ENCODE data around the gene TEAD1.

The TEAD1 gene

DNA sequence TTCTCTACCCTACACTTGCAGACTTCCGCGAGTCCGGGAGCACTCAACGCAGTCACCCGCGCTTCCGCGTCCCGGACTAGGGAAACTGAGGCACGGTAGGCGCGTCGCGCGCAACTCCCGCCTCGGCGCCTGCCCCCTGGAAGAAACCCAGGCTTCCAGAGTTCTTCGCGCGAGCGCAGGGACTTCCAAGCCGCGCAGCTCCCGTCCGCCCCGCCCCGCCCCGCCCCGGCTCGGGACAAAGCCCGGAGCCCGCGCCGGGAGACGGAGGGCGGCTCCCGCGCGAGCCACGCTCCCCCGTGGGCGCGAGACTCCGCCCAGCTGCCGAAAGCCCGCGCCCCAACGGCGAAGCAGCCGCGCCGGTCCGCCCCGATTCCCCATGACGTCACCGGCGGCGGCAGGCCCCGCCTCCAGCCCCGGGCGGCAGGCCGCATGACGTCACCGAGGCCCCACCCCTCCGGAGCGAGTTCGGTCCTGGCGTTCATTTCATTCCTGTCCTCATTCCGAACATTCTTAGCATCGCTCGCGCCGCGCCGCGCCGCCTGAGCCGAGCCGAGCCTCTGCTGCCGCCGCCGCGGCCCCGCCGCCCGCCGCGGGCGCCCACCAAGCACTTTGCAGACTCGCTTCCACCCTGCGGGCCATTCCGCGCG, at the start of gene TEAD1:
TEAD1 (plus strand) TSS at position 498 of the 647 bp plus-strand sequence.
- peak; percentile 44 to 64 for DNase-seq (ENCODE audit: low read depth in 2 of 2)

DNA sequence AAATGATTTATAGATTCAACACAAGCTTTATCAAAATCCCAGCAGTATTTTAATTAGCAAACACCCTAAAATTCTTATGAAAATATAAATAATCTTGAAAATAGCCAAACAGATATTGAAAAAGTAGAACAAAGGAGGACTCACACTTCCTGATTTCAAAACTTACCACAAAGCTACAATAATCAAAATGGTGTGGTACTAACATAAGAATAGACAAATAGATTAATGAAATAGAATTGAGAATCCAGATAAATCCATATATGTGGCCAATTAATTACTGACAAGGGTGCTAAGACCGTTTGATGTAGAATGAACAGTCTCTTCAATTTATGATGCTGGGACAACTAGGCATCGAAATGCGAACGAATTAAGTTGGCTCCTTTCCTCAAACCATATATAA, 49.6 kb upstream of the TEAD1 start:
- no peak for DNase-seq (ENCODE audit: low read depth in 2 of 2)

DNA sequence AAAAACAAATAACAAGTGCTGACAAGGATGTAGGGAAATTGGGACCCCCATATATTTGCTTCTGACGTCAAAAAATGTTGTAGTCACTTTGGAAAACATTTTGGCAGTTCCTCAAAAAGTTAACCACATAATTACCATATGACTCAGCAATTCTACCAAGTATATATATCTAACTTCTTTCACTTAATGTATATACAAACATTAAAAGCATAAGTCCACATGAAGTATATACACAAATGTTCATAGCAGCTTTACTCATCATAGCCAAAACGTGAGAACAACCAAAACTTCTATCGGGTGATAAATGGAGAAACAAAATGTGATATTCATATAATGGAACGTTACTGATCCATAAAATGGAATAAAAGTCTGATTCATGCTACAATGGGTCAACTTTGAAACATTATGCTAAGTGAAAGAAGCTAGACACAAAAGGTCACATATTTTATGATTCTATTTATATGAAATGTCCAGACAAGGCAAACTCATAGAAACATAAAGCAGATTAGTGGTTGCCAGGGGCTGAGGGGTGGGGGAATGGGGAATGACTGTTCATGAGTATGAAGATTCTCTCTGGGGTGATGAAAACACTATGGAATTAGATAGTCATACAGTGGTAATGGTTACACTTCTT, 48.7 kb upstream of the TEAD1 start:
- no peak for DNase-seq (ENCODE audit: low read depth in 2 of 2)

- no peak for DNase-seq (ENCODE audit: low read depth in 2 of 2)
Measured at GRCh38 chr11:12626616-12627015, 47.6 kb upstream of the TEAD1 start.

GRCh38 chr11:12628314-12628713, 45.9 kb upstream of the TEAD1 start:
- no peak for DNase-seq (ENCODE audit: low read depth in 2 of 2)

GRCh38 chr11:12629601-12630313, 44.5 kb upstream of the TEAD1 start:
- DNase-seq (ENCODE audit: low read depth in 2 of 2), result no peak

- DNase-seq (ENCODE audit: low read depth in 2 of 2), result no peak
Measured at GRCh38 chr11:12631651-12632050, 42.6 kb upstream of the TEAD1 start.

DNA sequence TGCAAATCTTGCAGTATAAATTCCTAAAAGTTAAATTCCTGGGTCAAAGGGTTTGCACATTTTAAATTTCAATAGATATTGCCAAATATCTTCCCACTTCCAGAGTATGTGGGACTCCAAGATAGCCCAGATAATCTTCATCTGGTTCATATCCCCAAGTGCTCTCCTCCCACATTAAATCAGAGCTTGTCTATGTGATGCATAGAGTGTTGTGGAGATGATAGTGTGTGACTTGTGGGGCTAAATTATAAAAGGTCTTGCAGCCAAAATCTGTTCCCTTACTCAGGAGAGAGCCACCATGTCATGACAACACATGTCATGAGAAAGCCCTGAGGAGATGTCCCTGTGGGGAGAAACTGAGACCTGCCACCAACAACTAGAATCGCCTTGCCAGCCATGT, 39.9 kb upstream of the TEAD1 start:
- DNase-seq (ENCODE audit: low read depth in 2 of 2), result no peak

DNA sequence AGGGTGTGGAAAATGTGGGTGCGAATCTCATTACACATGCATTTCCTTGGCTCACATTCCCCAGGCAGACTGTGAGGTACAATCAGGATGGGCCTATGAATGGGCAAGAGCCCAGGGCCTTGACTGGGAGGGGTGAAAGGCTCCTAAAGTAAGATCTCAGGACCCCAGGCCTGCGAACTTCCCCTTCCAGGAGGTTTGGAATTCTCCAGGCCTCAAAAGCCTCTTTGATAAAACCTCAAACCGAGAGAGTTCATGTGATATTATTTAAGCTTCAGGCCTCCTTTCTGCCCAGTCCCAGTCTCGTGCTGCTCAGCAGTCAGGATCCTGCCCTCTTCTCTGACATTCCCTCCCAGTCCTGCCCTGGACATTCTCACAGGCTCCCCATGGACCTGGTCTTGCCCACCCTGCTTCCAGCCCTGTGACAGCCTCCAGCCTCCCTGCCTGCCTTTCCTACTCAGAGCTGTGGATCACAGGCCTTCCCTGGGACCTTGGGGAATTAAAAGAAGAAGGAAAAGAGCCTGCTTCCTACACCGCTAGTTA, 37.3 kb upstream of the TEAD1 start:
- no peak for DNase-seq (ENCODE audit: low read depth in 2 of 2)

DNA sequence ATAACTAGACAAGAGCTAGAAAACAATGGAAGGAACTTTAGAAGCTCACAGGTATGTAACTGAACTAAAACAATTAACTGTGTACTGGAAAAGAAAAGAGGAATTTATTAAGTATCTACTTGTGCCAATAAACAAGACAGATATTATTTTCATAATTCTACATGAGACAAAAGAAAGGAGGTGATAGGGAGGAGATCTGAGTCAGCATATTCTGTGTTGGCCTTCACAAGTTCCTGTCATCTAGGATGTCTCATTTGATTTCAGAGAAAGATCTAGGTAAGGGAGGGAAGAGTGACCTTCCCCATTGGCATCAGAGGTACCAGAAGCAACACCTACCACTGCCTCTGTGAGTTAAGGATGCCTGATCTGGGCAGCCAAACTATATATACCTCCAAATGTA, 34.8 kb upstream of the TEAD1 start:
- no peak for DNase-seq (ENCODE audit: low read depth in 2 of 2)

DNA sequence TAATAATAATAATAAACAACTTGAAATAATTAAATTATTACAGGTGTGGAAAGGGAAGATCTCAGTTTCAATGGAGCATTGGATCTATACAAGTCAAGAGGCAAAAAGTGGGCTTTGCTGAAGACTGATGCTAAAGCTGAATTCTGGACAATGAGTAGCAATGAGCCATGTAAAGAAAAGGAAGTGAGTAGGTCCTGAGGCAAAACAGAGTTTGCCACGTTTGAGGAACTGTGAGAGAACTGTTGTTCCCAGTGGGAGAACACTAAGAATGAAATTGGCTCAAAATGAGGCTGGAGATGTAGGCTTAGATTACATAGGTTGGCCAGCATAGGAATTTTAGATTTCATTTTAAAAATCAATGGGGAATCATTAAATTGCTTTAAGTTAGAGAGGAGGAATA, 33.9 kb upstream of the TEAD1 start:
- no peak for DNase-seq (ENCODE audit: low read depth in 2 of 2)

DNA sequence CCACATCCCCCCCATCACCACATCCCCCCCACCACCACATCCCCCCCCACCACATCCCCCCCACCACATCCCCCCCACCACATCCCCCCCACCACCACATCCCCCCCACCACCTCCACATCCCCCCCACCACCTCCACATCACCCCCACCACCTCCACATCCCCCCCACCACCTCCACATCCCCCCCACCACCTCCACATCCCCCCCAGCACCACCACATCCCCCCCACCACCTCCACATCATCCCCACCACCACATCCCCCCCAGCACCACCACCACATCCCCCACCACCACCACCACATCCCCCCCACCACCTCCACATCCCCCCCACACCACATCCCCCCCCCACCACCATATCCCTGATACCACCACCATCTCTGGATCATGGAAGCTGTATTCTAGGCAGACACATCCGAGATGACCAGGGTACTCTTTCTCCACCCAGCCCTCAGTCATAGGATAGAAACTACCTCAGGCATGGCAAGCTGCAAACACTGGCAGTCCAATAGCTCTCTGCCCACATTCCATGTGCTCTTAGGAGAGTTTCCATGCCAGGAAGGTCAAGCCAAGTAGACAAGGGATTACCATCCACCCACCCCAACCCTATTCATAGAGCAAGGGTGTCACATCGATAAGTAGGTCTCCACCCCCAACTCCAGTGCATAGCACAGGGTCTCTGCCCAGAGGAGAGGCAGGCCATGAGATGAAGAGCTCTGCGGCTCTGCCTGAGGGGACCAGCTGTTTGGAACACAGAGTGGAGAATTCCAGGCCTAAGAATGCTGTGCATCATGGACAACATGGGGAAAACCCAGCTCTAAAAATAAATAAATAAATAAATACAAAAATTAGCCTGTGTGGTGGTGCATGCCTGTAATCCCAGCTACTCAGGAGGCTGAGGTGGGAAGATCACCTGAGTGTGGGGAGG, 33.0 kb upstream of the TEAD1 start:
- no peak for DNase-seq (ENCODE audit: low read depth in 2 of 2)

- DNase-seq (ENCODE audit: low read depth in 2 of 2), result no peak
Measured at GRCh38 chr11:12642040-12642439, 32.2 kb upstream of the TEAD1 start.

- DNase-seq (ENCODE audit: low read depth in 2 of 2), result no peak
Measured at GRCh38 chr11:12642806-12643428, 31.3 kb upstream of the TEAD1 start.

- DNase-seq (ENCODE audit: low read depth in 2 of 2), result no peak
Measured at GRCh38 chr11:12646478-12646877, 27.7 kb upstream of the TEAD1 start.

DNA sequence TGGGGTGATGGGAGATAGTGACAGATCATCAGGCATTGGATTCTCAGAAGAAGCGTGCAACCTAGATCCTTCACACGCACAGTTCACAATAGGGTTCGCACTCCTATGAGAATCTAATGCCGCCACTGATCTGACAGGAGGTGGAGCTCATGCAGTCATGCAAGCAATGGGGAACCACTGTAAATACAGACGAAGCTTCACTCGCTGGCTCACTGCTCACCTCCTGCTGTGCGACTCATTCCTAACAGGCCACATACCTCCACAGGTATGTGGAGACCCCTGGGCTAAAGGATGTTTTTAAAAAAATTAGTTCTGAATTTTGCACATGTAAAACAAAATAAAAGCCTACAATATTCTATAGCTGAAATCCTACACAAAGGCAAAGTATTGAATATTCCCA, 20.5 kb upstream of the TEAD1 start:
- DNase-seq (ENCODE audit: low read depth in 2 of 2), result no peak

GRCh38 chr11:12655842-12656241, 18.4 kb upstream of the TEAD1 start:
- DNase-seq (ENCODE audit: low read depth in 2 of 2), result no peak

GRCh38 chr11:12657336-12657735, 16.9 kb upstream of the TEAD1 start:
- DNase-seq (ENCODE audit: low read depth in 2 of 2), result no peak

DNA sequence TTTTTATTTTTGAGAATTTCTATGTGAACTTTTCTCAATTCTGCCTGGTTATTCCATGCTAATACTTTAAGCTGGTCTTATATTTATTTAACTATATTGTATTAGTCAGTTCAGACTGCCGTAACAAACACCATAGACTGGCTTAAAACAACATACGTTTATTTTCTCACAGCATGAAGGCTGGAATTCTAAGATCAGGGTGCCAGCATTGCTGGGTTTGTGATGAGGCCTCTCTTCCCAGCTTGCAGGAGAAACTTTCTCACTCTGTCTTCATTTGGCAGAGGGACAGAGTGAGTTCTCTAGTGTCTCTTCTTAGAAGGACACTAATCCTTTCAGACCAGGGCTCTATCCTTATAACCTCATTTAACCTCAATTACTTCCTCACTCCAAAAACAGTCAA, 16.2 kb upstream of the TEAD1 start:
- no peak for DNase-seq (ENCODE audit: low read depth in 2 of 2)

DNA sequence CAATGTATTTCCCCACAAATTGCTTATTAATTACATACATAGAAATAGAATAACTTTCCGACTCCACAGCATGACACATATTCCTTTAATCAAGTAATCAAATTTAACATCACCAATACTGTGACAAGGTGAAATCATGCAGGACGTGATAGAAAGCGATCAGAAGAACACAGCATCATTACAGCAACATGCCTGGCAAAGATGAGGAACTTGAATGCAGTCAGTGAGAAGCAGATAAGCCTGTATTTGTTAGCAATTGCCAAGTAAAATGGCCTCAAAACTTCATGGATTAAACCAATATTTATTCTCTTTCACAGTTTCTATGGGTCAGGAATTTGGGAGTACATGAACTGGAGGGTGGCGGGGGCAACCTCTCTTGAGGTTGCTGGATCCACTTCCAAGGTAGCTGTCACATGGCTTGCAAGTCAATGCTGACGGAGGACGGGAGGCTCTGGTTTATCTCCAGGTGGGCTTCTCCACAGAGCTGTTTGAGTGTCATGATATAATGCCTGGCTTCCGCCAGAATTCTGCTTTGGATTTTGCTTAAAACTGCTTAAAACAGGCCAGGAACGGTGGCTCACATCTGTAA, 12.0 kb upstream of the TEAD1 start:
- no peak for DNase-seq (ENCODE audit: low read depth in 2 of 2)

GRCh38 chr11:12664385-12664784, 9.8 kb upstream of the TEAD1 start:
- DNase-seq (ENCODE audit: low read depth in 2 of 2), result no peak
